HEK293 (cell line): ENCODE results near the gene MOSPD3.

ENCODE experiments used
- CTCF ChIA-PET: fragments of 350-600 bp; formaldehyde crosslinking; extraction: SDS; loops from one replicate; lab custom pipeline; 2021; ENCODE audit warnings: antibody characterized with exemption; lab: Yijun Ruan, JAX
- POLR2A ChIA-PET: fragments of 300-600 bp; formaldehyde crosslinking; extraction: SDS; loops from one replicate; lab custom pipeline; 2020; ENCODE audit warnings: antibody characterized with exemption, inconsistent platforms; lab: Yijun Ruan, JAX
- H3K27ac ChIP-seq: fragments of 200-500 bp; sonication (Bioruptor generic); 2 replicates; pipeline ENCODE4 v1.5.1; 2014; ENCODE audit warnings: low read depth, low read length, control low read depth, inconsistent platforms; ENCODE audit errors: extremely low read depth
- H3K36me3 ChIP-seq, 2 experiments: fragments of 200-500 bp in 1 of 2; sonication (Bioruptor generic) in 1 of 2; 1 replicate in 1 of 2; 2 replicates in 1 of 2; pipeline ENCODE4 v1.5.1; 2014 to 2017; ENCODE audit warnings: inconsistent platforms in 2 of 2, low read length in 2 of 2; ENCODE audit not compliant: control insufficient read depth in 2 of 2, insufficient read depth in 1 of 2
- H3K4me1 ChIP-seq: fragments of 200-500 bp; sonication (Bioruptor generic); 2 replicates; pipeline ENCODE4 v1.5.1; 2014; ENCODE audit warnings: mild to moderate bottlenecking, low read length, inconsistent platforms; ENCODE audit not compliant: control insufficient read depth, insufficient read depth
- H3K4me3 ChIP-seq: 2 replicates; pipeline ENCODE4 v1.5.1; 2011; ENCODE audit warnings: low read depth, mild to moderate bottlenecking, control low read depth, low read length, moderate library complexity
- H3K9me3 ChIP-seq: fragments of 200-500 bp; sonication (Bioruptor generic); 2 replicates; pipeline ENCODE4 v1.5.1; 2014; ENCODE audit warnings: low read depth, low read length, inconsistent platforms; ENCODE audit not compliant: control insufficient read depth, insufficient read depth
- BCL11A ChIP-seq: fragments of 450-650 bp; formaldehyde crosslinking; IDR thresholded peaks from 2 replicates; pipeline ENCODE4 v1.5.1; 2016; ENCODE audit warnings: low read depth, missing biosample characterization, missing genetic modification characterization
- IKZF3 ChIP-seq: fragments of 450-650 bp; IDR thresholded peaks from 2 replicates; pipeline ENCODE4 v1.5.0; 2018; ENCODE audit warnings: missing biosample characterization, mild to moderate bottlenecking, missing genetic modification characterization, moderate library complexity
- RBAK ChIP-seq: fragments of 450-650 bp; formaldehyde crosslinking; IDR thresholded peaks from 2 replicates; pipeline ENCODE4 v1.5.1; 2016; ENCODE audit warnings: missing biosample characterization, missing genetic modification characterization
- YY2 ChIP-seq: fragments of 450-650 bp; formaldehyde crosslinking; IDR thresholded peaks from 2 replicates; pipeline ENCODE4 v1.5.1; 2016; ENCODE audit warnings: missing biosample characterization, missing genetic modification characterization
- ZBTB48 ChIP-seq: fragments of 450-650 bp; formaldehyde crosslinking; IDR thresholded peaks from 2 replicates; pipeline ENCODE4 v1.5.1; 2016; ENCODE audit warnings: missing biosample characterization, missing genetic modification characterization
- ZIC2 ChIP-seq: fragments of 450-650 bp; formaldehyde crosslinking; IDR thresholded peaks from 2 replicates; pipeline ENCODE4 v1.5.1; 2016; ENCODE audit warnings: missing biosample characterization, missing genetic modification characterization
- ZNF10 ChIP-seq: fragments of 450-650 bp; formaldehyde crosslinking; IDR thresholded peaks from 2 replicates; pipeline ENCODE4 v1.5.1; 2017; ENCODE audit warnings: missing biosample characterization, missing genetic modification characterization
- ZNF157 ChIP-seq: fragments of 450-650 bp; formaldehyde crosslinking; IDR thresholded peaks from 2 replicates; pipeline ENCODE4 v1.5.1; 2016; ENCODE audit warnings: missing biosample characterization, missing genetic modification characterization
- ZNF2 ChIP-seq: fragments of 450-650 bp; formaldehyde crosslinking; IDR thresholded peaks from 2 replicates; pipeline ENCODE4 v1.5.1; 2016; ENCODE audit warnings: missing biosample characterization, missing genetic modification characterization
- ZNF335 ChIP-seq: fragments of 450-650 bp; formaldehyde crosslinking; conservative IDR thresholded peaks from 2 replicates; pipeline ENCODE4 v1.5.1; 2016; ENCODE audit warnings: missing biosample characterization, missing genetic modification characterization
- ZNF341 ChIP-seq: fragments of 450-650 bp; formaldehyde crosslinking; IDR thresholded peaks from 2 replicates; pipeline ENCODE4; 2016; ENCODE audit warnings: low read depth, missing biosample characterization, missing genetic modification characterization
- ZNF366 ChIP-seq: fragments of 450-650 bp; formaldehyde crosslinking; conservative IDR thresholded peaks from 2 replicates; pipeline ENCODE4 v1.5.1; 2016; ENCODE audit warnings: missing biosample characterization, missing genetic modification characterization
- ZNF600 ChIP-seq: fragments of 450-650 bp; formaldehyde crosslinking; IDR thresholded peaks from 2 replicates; pipeline ENCODE4 v1.5.1; 2016; ENCODE audit warnings: missing biosample characterization, missing genetic modification characterization
- ZNF621 ChIP-seq: fragments of 450-650 bp; formaldehyde crosslinking; IDR thresholded peaks from 2 replicates; pipeline ENCODE4 v1.5.1; 2017; ENCODE audit warnings: missing biosample characterization, missing genetic modification characterization
- ZNF654 ChIP-seq: fragments of 450-650 bp; formaldehyde crosslinking; IDR thresholded peaks from 2 replicates; pipeline ENCODE4 v1.5.1; 2016; ENCODE audit warnings: low read depth, missing biosample characterization, missing genetic modification characterization
- ZNF660 ChIP-seq: fragments of 450-650 bp; IDR thresholded peaks from 2 replicates; pipeline ENCODE4 v1.5.1; 2018; ENCODE audit warnings: missing biosample characterization, mild to moderate bottlenecking, missing genetic modification characterization
- TF ChIP-seq, protein P1 (sequence below): fragments of 450-650 bp; formaldehyde crosslinking; IDR thresholded peaks from 2 replicates; pipeline ENCODE4 v1.5.1; 2017; ENCODE audit warnings: missing biosample characterization, mild to moderate bottlenecking, missing genetic modification characterization, moderate library complexity
- TF ChIP-seq, protein P2 (sequence below): fragments of 450-650 bp; formaldehyde crosslinking; IDR thresholded peaks from 2 replicates; pipeline ENCODE4 v1.5.1; 2016; ENCODE audit warnings: missing biosample characterization, missing genetic modification characterization
- TF ChIP-seq, protein P3 (sequence below): fragments of 450-650 bp; formaldehyde crosslinking; IDR thresholded peaks from 2 replicates; pipeline ENCODE4; 2016; ENCODE audit warnings: missing biosample characterization, missing genetic modification characterization
- TF ChIP-seq, protein P4 (sequence below): fragments of 450-650 bp; formaldehyde crosslinking; IDR thresholded peaks from 2 replicates; pipeline ENCODE4 v1.5.1; 2016; ENCODE audit warnings: missing biosample characterization, missing genetic modification characterization
- TF ChIP-seq, protein P5 (sequence below): fragments of 450-650 bp; formaldehyde crosslinking; IDR thresholded peaks from 2 replicates; pipeline ENCODE4 v1.5.1; 2016; ENCODE audit warnings: missing biosample characterization, missing genetic modification characterization, borderline replicate concordance
- TF ChIP-seq, protein P6 (sequence below): fragments of 450-650 bp; formaldehyde crosslinking; IDR thresholded peaks from 2 replicates; pipeline ENCODE4 v1.5.1; 2016; ENCODE audit warnings: missing biosample characterization, missing genetic modification characterization

The MOSPD3 gene

DNA sequence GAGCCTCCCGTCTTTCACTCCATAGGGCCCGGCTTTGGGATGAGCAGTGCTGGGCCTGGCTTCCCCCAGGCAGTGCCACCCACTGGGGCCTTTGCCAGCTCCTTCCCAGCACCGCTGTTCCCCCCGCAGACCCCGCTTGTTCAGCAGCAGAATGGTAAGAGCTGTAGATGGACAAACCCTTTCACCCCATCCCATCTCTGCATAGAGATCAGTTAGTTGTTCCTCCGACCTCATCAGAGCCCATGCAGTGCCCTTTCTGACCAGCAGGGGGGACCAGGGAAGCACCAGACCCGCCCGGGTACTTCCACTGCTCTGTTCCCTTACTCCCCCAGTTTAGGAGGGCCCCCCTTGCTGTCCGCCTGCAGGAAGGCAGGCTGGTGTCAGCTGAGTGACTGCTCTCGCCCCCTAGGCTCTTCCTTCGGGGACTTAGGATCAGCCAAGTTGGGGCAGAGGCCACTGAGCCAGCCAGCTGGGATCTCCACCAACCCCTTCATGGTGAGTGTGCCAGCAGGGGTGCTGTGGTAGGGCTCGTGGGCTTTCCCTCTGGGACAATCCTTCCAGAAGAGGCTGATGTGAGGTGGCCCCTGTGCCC is 48.4 kb upstream of the MOSPD3 start:
- Histone ChIP-seq H3K9me3 (no peaks in the 10 kb centered on the region), H3K4me3 (no peak overlapping the region), H3K36me3 (peaks cover 0 to 13% of the 10 kb centered on the region in 2 experiments; a peak in 2 of 3 replicates), H3K27ac (no peak overlapping the region), H3K4me1 (no peaks in the 10 kb centered on the region)
- ChIA-PET POLR2A (interaction anchor here (0.5 to 4.4 kb wide), 2 partner anchors 22 to 98 kb away, joined by 3 to 26 read pairs; partner anchors contain the start of genes FBXO24 and LRCH4), CTCF (interaction anchor here (0.6 to 3.4 kb wide), 30 partner anchors 9 to 814 kb away, joined by 3 to 37 read pairs (median 4); partner anchors contain the start of genes FBXO24, LRCH4, PCOLCE and SLC12A9)
- TF ChIP-seq IKZF3 (tag by site-specific recombination), result 0 out of 2 replicates have a peak, but pooled peaks have one; percentile 5
- no peak for TF ChIP-seq YY2
- peak; percentile 28; the same call in 1 of the 2 replicates for TF ChIP-seq ZNF2
- TF ChIP-seq, protein P1, sequence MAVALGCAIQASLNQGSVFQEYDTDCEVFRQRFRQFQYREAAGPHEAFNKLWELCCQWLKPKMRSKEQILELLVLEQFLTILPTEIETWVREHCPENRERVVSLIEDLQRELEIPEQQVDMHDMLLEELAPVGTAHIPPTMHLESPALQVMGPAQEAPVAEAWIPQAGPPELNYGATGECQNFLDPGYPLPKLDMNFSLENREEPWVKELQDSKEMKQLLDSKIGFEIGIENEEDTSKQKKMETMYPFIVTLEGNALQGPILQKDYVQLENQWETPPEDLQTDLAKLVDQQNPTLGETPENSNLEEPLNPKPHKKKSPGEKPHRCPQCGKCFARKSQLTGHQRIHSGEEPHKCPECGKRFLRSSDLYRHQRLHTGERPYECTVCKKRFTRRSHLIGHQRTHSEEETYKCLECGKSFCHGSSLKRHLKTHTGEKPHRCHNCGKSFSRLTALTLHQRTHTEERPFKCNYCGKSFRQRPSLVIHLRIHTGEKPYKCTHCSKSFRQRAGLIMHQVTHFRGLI (tag by site-specific recombination), result 0 out of 2 replicates have a peak, but pooled peaks have one; percentile 35
- TF ChIP-seq BCL11A, result no peak
- TF ChIP-seq ZNF654 (tag by site-specific recombination), result peak; percentile 52
- no peak for TF ChIP-seq RBAK (tag by site-specific recombination)
- no peak for TF ChIP-seq ZNF621 (tag by site-specific recombination)
- peak; percentile 85 for TF ChIP-seq ZBTB48
- TF ChIP-seq ZNF366, result 0 out of 2 replicates have a peak, but pooled peaks have one; percentile 32
- no peak for TF ChIP-seq ZNF335 (tag by site-specific recombination)
- TF ChIP-seq, protein P2, sequence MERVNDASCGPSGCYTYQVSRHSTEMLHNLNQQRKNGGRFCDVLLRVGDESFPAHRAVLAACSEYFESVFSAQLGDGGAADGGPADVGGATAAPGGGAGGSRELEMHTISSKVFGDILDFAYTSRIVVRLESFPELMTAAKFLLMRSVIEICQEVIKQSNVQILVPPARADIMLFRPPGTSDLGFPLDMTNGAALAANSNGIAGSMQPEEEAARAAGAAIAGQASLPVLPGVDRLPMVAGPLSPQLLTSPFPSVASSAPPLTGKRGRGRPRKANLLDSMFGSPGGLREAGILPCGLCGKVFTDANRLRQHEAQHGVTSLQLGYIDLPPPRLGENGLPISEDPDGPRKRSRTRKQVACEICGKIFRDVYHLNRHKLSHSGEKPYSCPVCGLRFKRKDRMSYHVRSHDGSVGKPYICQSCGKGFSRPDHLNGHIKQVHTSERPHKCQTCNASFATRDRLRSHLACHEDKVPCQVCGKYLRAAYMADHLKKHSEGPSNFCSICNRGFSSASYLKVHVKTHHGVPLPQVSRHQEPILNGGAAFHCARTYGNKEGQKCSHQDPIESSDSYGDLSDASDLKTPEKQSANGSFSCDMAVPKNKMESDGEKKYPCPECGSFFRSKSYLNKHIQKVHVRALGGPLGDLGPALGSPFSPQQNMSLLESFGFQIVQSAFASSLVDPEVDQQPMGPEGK (tag by site-specific recombination), result peak; percentile 72
- TF ChIP-seq ZNF10 (tag by site-specific recombination), result 0 out of 2 replicates have a peak, but pooled peaks have one; percentile 38
- TF ChIP-seq, protein P3, sequence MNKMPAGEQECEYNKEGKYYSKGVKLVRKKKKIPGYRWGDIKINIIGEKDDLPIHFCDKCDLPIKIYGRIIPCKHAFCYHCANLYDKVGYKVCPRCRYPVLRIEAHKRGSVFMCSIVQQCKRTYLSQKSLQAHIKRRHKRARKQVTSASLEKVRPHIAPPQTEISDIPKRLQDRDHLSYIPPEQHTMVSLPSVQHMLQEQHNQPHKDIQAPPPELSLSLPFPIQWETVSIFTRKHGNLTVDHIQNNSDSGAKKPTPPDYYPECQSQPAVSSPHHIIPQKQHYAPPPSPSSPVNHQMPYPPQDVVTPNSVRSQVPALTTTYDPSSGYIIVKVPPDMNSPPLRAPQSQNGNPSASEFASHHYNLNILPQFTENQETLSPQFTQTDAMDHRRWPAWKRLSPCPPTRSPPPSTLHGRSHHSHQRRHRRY (tag by site-specific recombination), result no peak
- TF ChIP-seq, protein P4, sequence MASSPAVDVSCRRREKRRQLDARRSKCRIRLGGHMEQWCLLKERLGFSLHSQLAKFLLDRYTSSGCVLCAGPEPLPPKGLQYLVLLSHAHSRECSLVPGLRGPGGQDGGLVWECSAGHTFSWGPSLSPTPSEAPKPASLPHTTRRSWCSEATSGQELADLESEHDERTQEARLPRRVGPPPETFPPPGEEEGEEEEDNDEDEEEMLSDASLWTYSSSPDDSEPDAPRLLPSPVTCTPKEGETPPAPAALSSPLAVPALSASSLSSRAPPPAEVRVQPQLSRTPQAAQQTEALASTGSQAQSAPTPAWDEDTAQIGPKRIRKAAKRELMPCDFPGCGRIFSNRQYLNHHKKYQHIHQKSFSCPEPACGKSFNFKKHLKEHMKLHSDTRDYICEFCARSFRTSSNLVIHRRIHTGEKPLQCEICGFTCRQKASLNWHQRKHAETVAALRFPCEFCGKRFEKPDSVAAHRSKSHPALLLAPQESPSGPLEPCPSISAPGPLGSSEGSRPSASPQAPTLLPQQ, result no peak
- peak; percentile 56 for TF ChIP-seq ZNF341 (tag by site-specific recombination)
- TF ChIP-seq ZIC2 (tag by site-specific recombination), result peak; percentile 57
- peak; percentile 28; the same call in 1 of the 2 replicates for TF ChIP-seq ZNF600
- TF ChIP-seq, protein P5, sequence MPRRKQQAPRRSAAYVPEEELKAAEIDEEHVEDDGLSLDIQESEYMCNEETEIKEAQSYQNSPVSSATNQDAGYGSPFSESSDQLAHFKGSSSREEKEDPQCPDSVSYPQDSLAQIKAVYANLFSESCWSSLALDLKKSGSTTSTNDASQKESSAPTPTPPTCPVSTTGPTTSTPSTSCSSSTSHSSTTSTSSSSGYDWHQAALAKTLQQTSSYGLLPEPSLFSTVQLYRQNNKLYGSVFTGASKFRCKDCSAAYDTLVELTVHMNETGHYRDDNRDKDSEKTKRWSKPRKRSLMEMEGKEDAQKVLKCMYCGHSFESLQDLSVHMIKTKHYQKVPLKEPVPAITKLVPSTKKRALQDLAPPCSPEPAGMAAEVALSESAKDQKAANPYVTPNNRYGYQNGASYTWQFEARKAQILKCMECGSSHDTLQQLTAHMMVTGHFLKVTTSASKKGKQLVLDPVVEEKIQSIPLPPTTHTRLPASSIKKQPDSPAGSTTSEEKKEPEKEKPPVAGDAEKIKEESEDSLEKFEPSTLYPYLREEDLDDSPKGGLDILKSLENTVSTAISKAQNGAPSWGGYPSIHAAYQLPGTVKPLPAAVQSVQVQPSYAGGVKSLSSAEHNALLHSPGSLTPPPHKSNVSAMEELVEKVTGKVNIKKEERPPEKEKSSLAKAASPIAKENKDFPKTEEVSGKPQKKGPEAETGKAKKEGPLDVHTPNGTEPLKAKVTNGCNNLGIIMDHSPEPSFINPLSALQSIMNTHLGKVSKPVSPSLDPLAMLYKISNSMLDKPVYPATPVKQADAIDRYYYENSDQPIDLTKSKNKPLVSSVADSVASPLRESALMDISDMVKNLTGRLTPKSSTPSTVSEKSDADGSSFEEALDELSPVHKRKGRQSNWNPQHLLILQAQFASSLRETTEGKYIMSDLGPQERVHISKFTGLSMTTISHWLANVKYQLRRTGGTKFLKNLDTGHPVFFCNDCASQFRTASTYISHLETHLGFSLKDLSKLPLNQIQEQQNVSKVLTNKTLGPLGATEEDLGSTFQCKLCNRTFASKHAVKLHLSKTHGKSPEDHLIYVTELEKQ (tag by site-specific recombination), result no peak
- 0 out of 2 replicates have a peak, but pooled peaks have one; percentile 52 for TF ChIP-seq ZNF660 (tag by site-specific recombination)
- no peak for TF ChIP-seq ZNF157 (tag by site-specific recombination)
- TF ChIP-seq, protein P6, sequence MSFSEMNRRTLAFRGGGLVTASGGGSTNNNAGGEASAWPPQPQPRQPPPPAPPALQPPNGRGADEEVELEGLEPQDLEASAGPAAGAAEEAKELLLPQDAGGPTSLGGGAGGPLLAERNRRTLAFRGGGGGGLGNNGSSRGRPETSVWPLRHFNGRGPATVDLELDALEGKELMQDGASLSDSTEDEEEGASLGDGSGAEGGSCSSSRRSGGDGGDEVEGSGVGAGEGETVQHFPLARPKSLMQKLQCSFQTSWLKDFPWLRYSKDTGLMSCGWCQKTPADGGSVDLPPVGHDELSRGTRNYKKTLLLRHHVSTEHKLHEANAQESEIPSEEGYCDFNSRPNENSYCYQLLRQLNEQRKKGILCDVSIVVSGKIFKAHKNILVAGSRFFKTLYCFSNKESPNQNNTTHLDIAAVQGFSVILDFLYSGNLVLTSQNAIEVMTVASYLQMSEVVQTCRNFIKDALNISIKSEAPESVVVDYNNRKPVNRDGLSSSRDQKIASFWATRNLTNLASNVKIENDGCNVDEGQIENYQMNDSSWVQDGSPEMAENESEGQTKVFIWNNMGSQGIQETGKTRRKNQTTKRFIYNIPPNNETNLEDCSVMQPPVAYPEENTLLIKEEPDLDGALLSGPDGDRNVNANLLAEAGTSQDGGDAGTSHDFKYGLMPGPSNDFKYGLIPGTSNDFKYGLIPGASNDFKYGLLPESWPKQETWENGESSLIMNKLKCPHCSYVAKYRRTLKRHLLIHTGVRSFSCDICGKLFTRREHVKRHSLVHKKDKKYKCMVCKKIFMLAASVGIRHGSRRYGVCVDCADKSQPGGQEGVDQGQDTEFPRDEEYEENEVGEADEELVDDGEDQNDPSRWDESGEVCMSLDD, result 0 out of 2 replicates have a peak, but pooled peaks have one; percentile 32
